Tibial nerve (tissue), 4 donors: ENCODE data around the gene TMEM97. TPM values are rescaled to one million over a fixed set of nuclear protein-coding genes. Genes with fewer than 3 reads are reported as not detected.

Source experiments
- DNase-seq, 2 donors: peaks; one replicate each; pipeline ENCODE4 v3.0.0-alpha.2; 2019; ENCODE audit warnings: low spot score in 2 of 2
- H3K27ac ChIP-seq, 4 donors: fragments of 200-600 bp; sonication (generic) in 3 of 4; one replicate each; pipeline ENCODE4 v1.5.1; 2017 to 2019; ENCODE audit warnings: mild to moderate bottlenecking in 1 of 4
- H3K27me3 ChIP-seq, 2 donors: fragments of 200-600 bp; sonication (generic) in 1 of 2; one replicate each; pipeline versions ENCODE4 v1.5.1 to v1.6.0; 2017 to 2019
- H3K36me3 ChIP-seq, 3 donors: fragments of 200-600 bp; sonication (generic); one replicate each; pipeline ENCODE4 v1.5.1; 2018 to 2019
- H3K4me1 ChIP-seq, 4 donors: fragments of 200-600 bp; sonication (generic) in 3 of 4; one replicate each; pipeline ENCODE4 v1.5.1; 2017 to 2019
- H3K4me3 ChIP-seq, 4 donors: fragments of 200-600 bp; sonication (generic) in 3 of 4; one replicate each; pipeline ENCODE4 v1.5.1; 2017 to 2019; ENCODE audit warnings: mild to moderate bottlenecking in 1 of 4, moderate library complexity in 1 of 4
- H3K9me3 ChIP-seq, 4 donors: fragments of 200-600 bp; sonication (generic) in 3 of 4; one replicate each; pipeline ENCODE4 v1.5.1; 2017 to 2019
- CTCF ChIP-seq, 5 experiments: fragments of 200-600 bp in 3 of 5; fragments of 450-650 bp in 2 of 5; sonication (generic) in 3 of 5; IDR thresholded peaks; one replicate each; pipeline ENCODE4 v1.5.1; 2016 to 2019; ENCODE audit warnings: antibody characterized with exemption in 5 of 5, mild to moderate bottlenecking in 3 of 5, moderate library complexity in 2 of 5
- EP300 ChIP-seq, 2 donors: sonication (generic); formaldehyde crosslinking; IDR thresholded peaks; one replicate each; pipeline ENCODE4 v1.6.1; 2017; ENCODE audit warnings: antibody characterized with exemption in 2 of 2, mild to moderate bottlenecking in 1 of 2
- POLR2A ChIP-seq, 2 donors: fragments of 450-650 bp; IDR thresholded peaks; one replicate each; pipeline ENCODE4 v1.6.1; 2017; ENCODE audit warnings: antibody characterized with exemption in 2 of 2, mild to moderate bottlenecking in 2 of 2, moderate library complexity in 2 of 2
- WGBS, 2 donors: methylation state at CpG; one replicate each; pipeline ENCODE4 v1.1.5; 2018; 5-methylcytosine and 5-hydroxymethylcytosine counted together
- total RNA-seq, 4 donors: library from RNA; depleted of rRNA; stranded (reverse); fragments of >200 nt; gene quantifications; one replicate each; pipeline ENCODE4 v1.1.0, GENCODE V29; 2016

TMEM97 gene
- total RNA-seq, 4 donors from 2014 or later = 8.1 to 20.2 (median 16.8) TPM

- peak; percentile 88 to 98 for TF ChIP-seq EP300 (IDR thresholded peaks at IDR 0.05)
- peak in 3 of 5 experiments; percentile 8 to 61 (median 24) for TF ChIP-seq CTCF (IDR thresholded peaks at IDR 0.05)
- TF ChIP-seq POLR2A (IDR thresholded peaks at IDR 0.05) = peak; percentile 74 to 85
- Histone ChIP-seq H3K9me3 (no peaks in the 10 kb centered on the region), H3K27me3 (no peaks in the 10 kb centered on the region), H3K36me3 (peaks cover 0 to 62% (median 30%) of the 10 kb centered on the region in 3 donors), H3K27ac (peak within 1 kb of the TSS; percentile 40 to 94 (median 92)), H3K4me3 (peak within 1 kb of the TSS; percentile 69 to 98 (median 88)), H3K4me1 (peaks cover 0 to 34% (median 17%) of the 10 kb centered on the region in 4 donors)
- DNase-seq = peak; percentile 85 to 86
- 0 to 1% methylated on average over 53 of the region's 80 CpGs for WGBS, 2 donors
Observed at GRCh38 chr17:28357061-28357900, 38.3 kb downstream of the TMEM97 start, which contains the start of gene POLDIP2. POLDIP2 (minus strand) TSS chr17:28357527; CDS start chr17:28357448, 79 bp downstream.

- DNase-seq = no peak
- H3K4me1 ChIP-seq = peaks cover 0 to 34% (median 17%) of the 10 kb centered on the region in 4 donors
- WGBS, 2 donors = 1 to 4% methylated on average over 4 of the region's 4 CpGs
- peaks cover 0 to 62% (median 26%) of the 10 kb centered on the region in 3 donors for H3K36me3 ChIP-seq
- H3K4me3 ChIP-seq = peak overlapping the region; percentile 69 to 98 (median 88)
- no peak for TF ChIP-seq EP300 (IDR thresholded peaks at IDR 0.05)
- no peak for TF ChIP-seq POLR2A (IDR thresholded peaks at IDR 0.05)
- TF ChIP-seq CTCF (IDR thresholded peaks at IDR 0.05) = no peak
- H3K9me3 ChIP-seq = no peaks in the 10 kb centered on the region
- peak overlapping the region in 3 of 4 donors; percentile 89 to 94 (median 94) for H3K27ac ChIP-seq
- H3K27me3 ChIP-seq = no peaks in the 10 kb centered on the region
Observed at GRCh38 chr17:28357901-28358197, 38.8 kb downstream of the TMEM97 start.

GRCh38 chr17:28363186-28363585 lies 44.2 kb downstream of the TMEM97 start:
- Histone ChIP-seq H3K4me1 (peaks cover 0 to 6% (median 5%) of the 10 kb centered on the region in 4 donors), H3K4me3 (no peak overlapping the region), H3K27ac (no peak overlapping the region), H3K9me3 (no peaks in the 10 kb centered on the region), H3K27me3 (no peaks in the 10 kb centered on the region), H3K36me3 (peaks cover 0 to 84% (median 36%) of the 10 kb centered on the region in 3 donors)
- no peak for DNase-seq
- no peak for TF ChIP-seq CTCF (IDR thresholded peaks at IDR 0.05)
- TF ChIP-seq EP300 (IDR thresholded peaks at IDR 0.05) = no peak
- TF ChIP-seq POLR2A (IDR thresholded peaks at IDR 0.05) = no peak
- 87 to 89% methylated on average over 5 of the region's 5 CpGs for WGBS, 2 donors

- H3K36me3 ChIP-seq = peaks cover 0 to 90% (median 36%) of the 10 kb centered on the region in 3 donors
- WGBS, 2 donors = 84 to 89% methylated on average over 8 of the region's 8 CpGs
- DNase-seq = no peak
Observed at GRCh38 chr17:28363776-28364650, 45.0 kb downstream of the TMEM97 start.

More at GRCh38 chr17:28363776-28364650, 45.0 kb downstream of the TMEM97 start:
- H3K27ac ChIP-seq = no peak overlapping the region
- H3K4me1 ChIP-seq = no peaks in the 10 kb centered on the region
- no peak overlapping the region for H3K4me3 ChIP-seq
- TF ChIP-seq CTCF (IDR thresholded peaks at IDR 0.05) (no peak), POLR2A (IDR thresholded peaks at IDR 0.05) (no peak), EP300 (IDR thresholded peaks at IDR 0.05) (no peak)
- no peaks in the 10 kb centered on the region for H3K27me3 ChIP-seq
- no peaks in the 10 kb centered on the region for H3K9me3 ChIP-seq
